ENCODE results near the gene NPHP4.

GRCh38 chr1:5997316-5997715 is 5.1 kb upstream of the NPHP4 start:
- TF ChIP-seq CTCF (IDR thresholded peaks at IDR 0.05; ENCODE audit: low read length) (no peak), EZH2 (optimal IDR thresholded peaks at IDR 0.05; ENCODE audit: low read depth, low read length) (no peak)

Data from MM.1S (cell line).